ENCODE measurements around the gene WDR64. TPM values are rescaled to one million over a fixed set of nuclear protein-coding genes. Genes with fewer than 3 reads are reported as not detected.

WDR64 gene
- total RNA-seq, 2 donors from 2014 or later = not detected

GRCh38 chr1:241615043-241615974 is 36.8 kb upstream of the WDR64 start:
- TF ChIP-seq, protein P1, sequence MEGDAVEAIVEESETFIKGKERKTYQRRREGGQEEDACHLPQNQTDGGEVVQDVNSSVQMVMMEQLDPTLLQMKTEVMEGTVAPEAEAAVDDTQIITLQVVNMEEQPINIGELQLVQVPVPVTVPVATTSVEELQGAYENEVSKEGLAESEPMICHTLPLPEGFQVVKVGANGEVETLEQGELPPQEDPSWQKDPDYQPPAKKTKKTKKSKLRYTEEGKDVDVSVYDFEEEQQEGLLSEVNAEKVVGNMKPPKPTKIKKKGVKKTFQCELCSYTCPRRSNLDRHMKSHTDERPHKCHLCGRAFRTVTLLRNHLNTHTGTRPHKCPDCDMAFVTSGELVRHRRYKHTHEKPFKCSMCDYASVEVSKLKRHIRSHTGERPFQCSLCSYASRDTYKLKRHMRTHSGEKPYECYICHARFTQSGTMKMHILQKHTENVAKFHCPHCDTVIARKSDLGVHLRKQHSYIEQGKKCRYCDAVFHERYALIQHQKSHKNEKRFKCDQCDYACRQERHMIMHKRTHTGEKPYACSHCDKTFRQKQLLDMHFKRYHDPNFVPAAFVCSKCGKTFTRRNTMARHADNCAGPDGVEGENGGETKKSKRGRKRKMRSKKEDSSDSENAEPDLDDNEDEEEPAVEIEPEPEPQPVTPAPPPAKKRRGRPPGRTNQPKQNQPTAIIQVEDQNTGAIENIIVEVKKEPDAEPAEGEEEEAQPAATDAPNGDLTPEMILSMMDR (conservative IDR thresholded peaks at IDR 0.05) = no peak
- no peaks in the 10 kb centered on the region for H3K9me3 ChIP-seq (ENCODE audit: control insufficient read depth, low read length)

DNA sequence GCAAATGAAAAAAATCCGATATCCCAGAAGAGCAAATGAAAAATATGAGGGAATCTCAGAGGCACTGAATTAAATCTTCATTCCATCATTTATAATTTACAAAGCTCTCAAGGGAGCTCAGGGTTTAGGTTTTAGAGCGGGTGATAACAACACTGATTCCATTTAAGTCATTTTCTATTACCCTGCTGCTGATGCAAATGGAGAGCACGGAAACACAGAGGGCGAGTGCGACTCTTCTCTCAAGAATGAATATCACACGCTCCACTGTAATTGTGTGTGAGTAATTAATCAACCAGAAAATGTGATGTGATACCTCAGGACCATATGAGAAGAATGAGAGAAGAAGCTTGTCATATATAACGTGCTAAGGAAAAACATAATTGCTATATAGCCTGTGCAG is 34.7 kb upstream of the WDR64 start:
- no peak overlapping the region for H3K4me3 Mint-ChIP-seq
- Histone ChIP-seq H3K9ac (ENCODE audit: extremely low read depth, low read length, poor library complexity, severe bottlenecking) (no peak overlapping the region), H3K36me3 (ENCODE audit: control insufficient read depth, insufficient read depth, low read length) (no peaks in the 10 kb centered on the region), H3K9me3 (ENCODE audit: control insufficient read depth, low read length) (no peaks in the 10 kb centered on the region), H3K4me1 (ENCODE audit: control insufficient read depth, insufficient read depth, low read length) (no peaks in the 10 kb centered on the region), H3K4me3 (ENCODE audit: low read length) (no peak overlapping the region), H3K27ac (ENCODE audit: low read depth, low read length) (no peak overlapping the region), H3K27me3 (ENCODE audit: control insufficient read depth, insufficient read depth, low read length, poor library complexity, severe bottlenecking) (no peaks in the 10 kb centered on the region)
- H3K9me3 Mint-ChIP-seq = no peaks in the 10 kb centered on the region
- no peak for DNase-seq
- no peaks in the 10 kb centered on the region for H3K27me3 Mint-ChIP-seq (ENCODE audit: insufficient read depth)
- WGBS, 2 experiments (ENCODE audit: insufficient coverage in 1 of 2, insufficient read length in 1 of 2) = 96% methylated on average over 6 to 7 of the region's 7 CpGs
- TF ChIP-seq, protein P1 (conservative IDR thresholded peaks at IDR 0.05) = no peak
- H3K36me3 Mint-ChIP-seq (ENCODE audit: low read depth) = no peaks in the 10 kb centered on the region
- H3K27ac Mint-ChIP-seq = no peak overlapping the region
- peaks cover 3% of the 10 kb centered on the region for H3K4me1 Mint-ChIP-seq

More at GRCh38 chr1:241615043-241615974, 36.8 kb upstream of the WDR64 start:
- H3K4me1 ChIP-seq (ENCODE audit: control insufficient read depth, insufficient read depth, low read length) = peaks cover 4% of the 10 kb centered on the region
- 86 to 87% methylated on average over 7 to 8 of the region's 8 CpGs for WGBS, 2 experiments (ENCODE audit: insufficient coverage in 1 of 2, insufficient read length in 1 of 2)
- no peak overlapping the region for H3K4me3 ChIP-seq (ENCODE audit: low read length)
- peaks cover 3% of the 10 kb centered on the region for H3K4me1 Mint-ChIP-seq
- H3K4me3 Mint-ChIP-seq = no peak overlapping the region
- H3K27ac Mint-ChIP-seq = no peak overlapping the region
- no peaks in the 10 kb centered on the region for H3K9me3 Mint-ChIP-seq
- H3K27me3 Mint-ChIP-seq (ENCODE audit: insufficient read depth) = no peaks in the 10 kb centered on the region
- H3K36me3 Mint-ChIP-seq (ENCODE audit: low read depth) = no peaks in the 10 kb centered on the region
- no peaks in the 10 kb centered on the region for H3K36me3 ChIP-seq (ENCODE audit: control insufficient read depth, insufficient read depth, low read length)
- DNase-seq = no peak
- H3K27ac ChIP-seq (ENCODE audit: low read depth, low read length) = no peak overlapping the region
- no peak overlapping the region for H3K9ac ChIP-seq (ENCODE audit: extremely low read depth, low read length, poor library complexity, severe bottlenecking)
- no peaks in the 10 kb centered on the region for H3K27me3 ChIP-seq (ENCODE audit: control insufficient read depth, insufficient read depth, low read length, poor library complexity, severe bottlenecking)

- no peak overlapping the region for H3K27ac Mint-ChIP-seq
- 93 to 100% methylated on average over 1 to 5 of the region's 5 CpGs for WGBS, 2 experiments (ENCODE audit: insufficient coverage in 1 of 2, insufficient read length in 1 of 2)
- no peak overlapping the region for H3K4me3 Mint-ChIP-seq
- H3K27me3 ChIP-seq (ENCODE audit: control insufficient read depth, insufficient read depth, low read length, poor library complexity, severe bottlenecking) = no peaks in the 10 kb centered on the region
- H3K4me1 Mint-ChIP-seq = peaks cover 1% of the 10 kb centered on the region
- no peak overlapping the region for H3K27ac ChIP-seq (ENCODE audit: low read depth, low read length)
- DNase-seq = no peak
- TF ChIP-seq, protein P1 (conservative IDR thresholded peaks at IDR 0.05) = no peak
- no peak overlapping the region for H3K4me3 ChIP-seq (ENCODE audit: low read length)
- no peaks in the 10 kb centered on the region for H3K9me3 ChIP-seq (ENCODE audit: control insufficient read depth, low read length)
- H3K9ac ChIP-seq (ENCODE audit: extremely low read depth, low read length, poor library complexity, severe bottlenecking) = no peak overlapping the region
- no peaks in the 10 kb centered on the region for H3K36me3 ChIP-seq (ENCODE audit: control insufficient read depth, insufficient read depth, low read length)
- H3K36me3 Mint-ChIP-seq (ENCODE audit: low read depth) = no peaks in the 10 kb centered on the region
- no peaks in the 10 kb centered on the region for H3K9me3 Mint-ChIP-seq
- H3K27me3 Mint-ChIP-seq (ENCODE audit: insufficient read depth) = no peaks in the 10 kb centered on the region
- no peaks in the 10 kb centered on the region for H3K4me1 ChIP-seq (ENCODE audit: control insufficient read depth, insufficient read depth, low read length)
Observed at GRCh38 chr1:241622669-241623068, 29.4 kb upstream of the WDR64 start.
